ENCODE data around the gene NOTCH4. TPM values are rescaled to one million over a fixed set of nuclear protein-coding genes. Genes with fewer than 3 reads are reported as not detected.
"Not testable (repeated sequence)": the region's sequence is repeated elsewhere in the genome, so short reads cannot be mapped to it uniquely, and the experiment has no call there.

Gene NOTCH4
- polyA plus RNA-seq, 1 donor: 25.1 TPM

DNA sequence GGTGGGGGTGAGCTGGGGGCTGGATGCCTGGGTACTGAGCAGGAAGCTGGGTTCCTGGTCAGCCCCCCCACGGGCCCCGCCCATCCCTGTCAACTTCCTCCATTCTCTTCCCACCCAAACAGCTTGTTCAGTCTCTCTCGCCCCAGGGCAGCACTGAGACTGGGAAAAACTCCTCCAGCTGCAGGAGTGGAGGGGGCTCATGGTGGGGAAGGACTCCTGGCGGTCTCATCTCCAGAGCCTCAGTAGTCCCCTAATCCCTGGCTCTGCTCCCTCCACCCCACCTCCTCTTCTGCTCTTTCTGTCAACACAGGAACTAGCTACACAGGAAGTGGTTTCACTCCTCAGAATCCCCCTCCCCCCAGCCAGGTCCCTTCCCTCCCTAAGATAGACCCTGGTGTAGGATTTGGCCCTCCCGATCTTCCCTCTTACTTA, 31.2 kb downstream of the NOTCH4 start, which contains the start of gene GPSM3:
TSS of gene GPSM3 (minus strand) at position 36 of the 432 bp plus-strand sequence. CDS start 130 bp downstream, outside the sequence.
- DNase-seq: no peak

DNA sequence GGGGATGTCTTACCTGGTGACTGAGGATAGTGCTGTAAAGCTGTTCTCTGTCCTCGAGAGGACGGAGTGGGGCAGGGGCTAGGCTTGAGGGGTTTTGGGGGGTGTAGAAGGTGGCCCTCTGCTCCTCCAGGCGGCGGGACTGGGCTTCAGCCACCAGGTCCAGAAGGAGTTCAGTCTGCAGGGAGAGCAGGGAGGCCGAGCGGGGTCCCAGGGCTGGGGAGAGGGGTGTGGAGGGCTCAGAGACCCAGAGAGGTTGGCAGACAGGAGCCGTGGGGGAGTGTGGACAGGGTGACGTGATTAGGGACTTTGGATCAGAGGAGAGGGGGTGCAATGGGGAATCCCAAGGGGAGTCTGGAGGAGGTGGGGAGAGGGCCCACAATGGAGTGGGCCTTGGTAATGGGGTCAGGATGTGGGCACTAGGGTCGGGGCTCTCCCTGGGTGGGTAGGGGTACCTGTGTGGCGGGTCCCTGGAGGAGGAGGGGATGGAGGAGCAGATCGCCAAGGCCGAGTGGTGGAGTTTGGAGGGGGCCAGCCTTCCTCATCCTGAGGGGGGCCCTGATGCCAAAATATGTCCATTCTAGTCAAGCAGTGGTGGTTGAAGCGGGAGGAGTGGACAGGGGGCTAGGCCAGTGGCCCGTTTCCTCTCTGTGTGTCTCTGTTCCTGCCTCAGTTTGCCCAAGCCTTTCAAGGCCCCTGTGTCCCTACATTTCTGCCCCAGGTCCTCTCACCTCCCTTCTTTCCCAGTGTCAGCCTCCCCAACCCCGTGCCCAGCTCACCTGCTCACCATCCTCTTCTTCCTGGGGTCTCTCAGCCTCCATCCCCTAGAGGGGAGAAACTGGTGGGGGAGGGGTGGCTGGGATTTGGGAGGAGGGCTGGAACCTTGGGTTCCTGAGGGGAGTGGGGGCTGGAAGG, 31.9 kb downstream of the NOTCH4 start:
- DNase-seq: no peak

DNA sequence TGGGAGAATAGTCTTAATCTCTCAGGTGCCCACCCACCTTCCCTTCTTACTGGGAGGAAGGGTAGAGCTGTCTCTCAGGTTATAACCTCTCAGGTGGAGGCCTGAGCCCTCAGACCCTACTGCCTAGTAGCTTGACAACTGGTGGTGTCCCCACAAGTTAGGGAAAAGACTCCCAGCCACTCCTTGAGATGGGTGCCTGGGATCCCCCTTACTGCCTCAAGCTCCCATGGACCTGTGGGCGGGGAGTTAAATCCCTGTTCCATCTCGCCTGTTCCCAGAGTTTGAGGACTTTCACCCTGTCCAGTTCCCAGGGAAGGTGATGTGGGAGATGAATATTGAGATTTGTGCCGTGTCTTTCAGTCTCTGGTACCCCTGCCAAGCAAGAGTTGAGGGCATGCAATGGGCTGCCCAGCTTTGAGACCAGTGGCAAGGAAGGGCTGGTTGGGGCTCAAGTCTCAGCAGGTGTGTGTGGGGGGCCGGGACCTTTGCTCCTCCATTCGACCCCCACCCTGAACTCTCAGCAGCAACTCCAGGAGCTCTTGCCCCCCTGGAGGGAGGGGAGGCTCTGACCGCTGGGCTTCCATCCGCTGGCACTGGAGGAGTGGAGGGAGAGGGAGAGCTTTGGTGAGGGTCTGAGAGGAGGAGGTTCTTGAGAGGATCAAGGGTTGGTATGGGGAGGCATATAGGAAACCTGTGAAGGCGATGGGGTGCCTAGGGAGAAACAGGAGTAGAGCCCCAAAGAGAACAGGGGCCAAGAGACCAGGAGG, 32.8 kb downstream of the NOTCH4 start:
- no peak for DNase-seq

DNA sequence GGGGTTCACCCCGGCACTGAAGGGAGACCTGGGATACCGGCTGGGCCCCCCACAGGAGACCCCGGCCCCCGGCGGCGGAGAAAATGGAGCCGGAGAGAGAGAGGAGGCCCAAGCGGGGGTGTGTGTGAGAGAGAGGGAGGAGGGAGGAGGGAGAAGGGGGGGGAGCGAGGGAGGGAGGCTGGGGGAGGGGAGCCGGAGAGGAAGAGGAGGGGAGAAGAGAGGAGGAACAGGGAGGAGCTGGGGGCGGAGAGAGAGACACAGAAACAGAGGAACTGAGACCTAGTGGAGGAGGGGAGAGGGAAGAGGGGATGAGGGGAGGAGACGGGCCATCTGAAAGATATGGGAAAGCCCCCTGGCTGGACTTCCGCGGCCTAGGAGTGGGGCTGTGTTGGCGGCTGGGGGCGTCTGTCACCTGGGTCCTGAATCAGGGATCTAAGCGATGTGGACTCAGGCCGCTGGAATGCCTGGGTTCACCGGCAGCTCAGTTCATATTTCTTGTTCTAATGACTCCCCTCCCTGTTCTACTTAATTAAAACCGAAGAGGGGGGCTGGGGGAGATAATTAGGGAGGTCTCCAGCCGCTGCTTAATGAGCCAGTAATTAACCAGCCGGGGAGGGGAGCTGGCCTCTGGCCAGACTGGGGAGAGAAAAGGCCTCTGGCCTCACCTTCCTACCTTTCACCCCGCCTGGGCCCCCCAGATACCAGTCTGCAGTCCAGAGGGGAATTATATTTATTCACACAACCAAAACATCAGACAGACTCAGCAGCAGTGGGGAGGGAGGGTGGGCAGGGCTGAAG, 33.6 kb downstream of the NOTCH4 start, which contains the start of gene PBX2:
TSS of gene PBX2 (minus strand) at position 149 of the 798 bp plus-strand sequence. CDS start 287 bp downstream, outside the sequence.
- DNase-seq: peak; percentile 94

DNA sequence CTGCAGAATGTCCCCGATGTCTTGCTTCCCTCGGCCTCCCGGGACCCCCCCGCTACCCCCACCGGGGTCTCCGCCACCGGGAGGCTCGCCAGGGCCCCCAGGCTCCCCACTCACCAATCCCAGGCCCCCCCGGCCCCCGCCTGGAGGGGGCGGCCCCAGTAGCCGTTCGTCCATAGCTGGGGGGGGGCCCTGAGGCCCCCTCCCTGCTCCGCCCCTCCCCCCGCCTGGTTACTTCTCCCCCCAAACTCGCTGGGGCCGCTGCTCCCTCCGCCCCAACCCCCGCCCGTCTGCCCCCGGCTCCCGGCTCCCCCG, 34.2 kb downstream of the NOTCH4 start:
- DNase-seq: no peak

DNA sequence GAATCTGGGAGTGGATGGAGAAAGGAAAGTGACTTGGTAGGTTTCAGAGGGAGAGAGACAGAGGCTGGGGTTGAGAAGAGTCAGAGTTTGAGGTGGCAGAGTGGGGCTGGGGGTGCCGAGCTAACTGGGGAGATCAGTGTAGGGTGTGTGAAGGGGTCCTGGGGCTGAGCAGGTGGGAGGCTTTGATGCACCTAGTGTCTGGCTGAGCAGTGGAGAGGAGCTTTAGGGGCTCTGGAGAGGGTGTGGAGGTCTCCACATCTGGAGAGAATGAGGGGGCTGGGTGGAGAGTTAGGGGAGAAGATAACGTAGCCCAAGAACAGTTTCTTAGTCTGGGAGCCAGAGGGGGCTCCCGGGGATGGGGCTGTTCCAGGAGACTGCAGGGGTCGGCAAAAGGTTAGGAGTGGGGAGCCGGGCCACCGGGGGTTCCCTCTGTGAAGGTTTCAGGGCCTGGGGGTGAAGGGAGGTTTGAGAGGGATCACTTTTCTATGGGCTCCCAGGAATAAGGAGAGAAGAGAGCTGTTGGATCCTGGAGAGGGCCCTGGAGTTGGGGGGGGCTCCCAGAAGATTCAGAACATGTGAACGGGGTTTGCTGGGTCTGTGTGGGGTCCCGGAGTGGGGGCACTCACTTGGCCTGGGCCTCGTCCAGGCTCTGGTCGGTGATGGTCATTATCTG, 34.7 kb downstream of the NOTCH4 start:
- no peak for DNase-seq

DNA sequence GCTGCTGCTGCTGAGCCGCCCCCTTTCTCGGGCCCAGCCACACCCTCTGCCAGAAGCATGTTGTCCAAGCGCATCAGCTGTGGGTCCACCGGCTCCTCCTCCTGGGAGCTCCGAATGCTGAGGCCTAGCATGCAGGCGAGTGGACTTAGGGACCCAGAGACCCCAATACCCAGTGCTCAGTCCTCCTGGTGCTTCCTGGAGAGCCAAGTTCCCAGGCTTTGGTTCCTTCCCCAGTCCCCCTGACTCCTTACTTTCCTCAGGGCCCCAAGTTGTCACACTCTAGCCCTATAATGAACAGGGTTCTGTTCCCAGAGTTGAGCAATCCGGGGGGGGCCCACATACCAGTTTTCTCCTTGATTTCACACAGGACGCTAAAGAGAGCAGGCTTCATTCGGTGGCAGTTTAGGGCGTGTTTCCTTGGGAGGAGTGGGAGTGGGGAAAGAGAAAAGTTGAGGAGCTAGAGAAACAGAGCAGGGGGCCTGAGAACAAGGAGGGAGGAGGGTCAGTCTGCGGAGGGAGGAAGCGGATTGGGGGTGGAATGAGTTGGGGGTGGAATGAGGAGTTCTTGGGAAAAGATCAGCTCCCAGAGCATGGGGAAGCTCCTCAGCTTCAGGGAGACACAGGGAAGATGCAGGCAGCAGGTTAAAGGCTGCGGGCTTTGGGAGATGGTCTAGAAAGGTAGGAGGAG, 35.3 kb downstream of the NOTCH4 start:
- DNase-seq: no peak

DNA sequence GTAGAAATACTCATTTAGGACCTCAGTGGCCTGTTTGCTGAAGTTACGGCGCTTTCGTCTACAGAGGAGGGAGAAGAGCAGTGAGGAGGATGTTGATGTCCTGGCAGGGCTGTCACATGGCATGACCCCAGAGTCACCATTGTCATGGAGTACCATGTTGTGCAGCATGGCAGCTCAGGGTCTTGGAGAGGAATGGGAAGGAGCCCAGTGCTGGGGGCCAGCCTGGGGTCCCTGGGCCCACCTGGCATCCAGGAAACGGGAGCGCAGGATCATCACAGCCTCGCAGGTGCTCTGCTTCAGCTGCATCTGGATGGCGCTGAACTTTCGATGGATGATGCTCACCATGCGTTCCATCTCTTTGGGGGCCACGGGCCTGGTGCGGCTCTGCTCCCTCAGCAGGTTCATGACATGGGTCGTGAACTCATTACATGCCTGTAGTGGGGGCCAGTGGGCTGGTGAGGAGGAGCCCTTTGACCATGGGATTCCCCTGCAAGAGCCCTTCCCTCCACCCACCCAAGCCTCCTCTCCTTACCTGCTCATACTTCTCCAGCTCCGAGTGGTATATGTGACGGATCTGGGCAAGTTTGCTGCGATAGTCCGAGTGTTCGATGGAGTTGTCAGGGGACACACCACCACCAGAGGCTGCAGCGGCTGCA, 36.0 kb downstream of the NOTCH4 start:
- not testable (repeated sequence) for DNase-seq

DNA sequence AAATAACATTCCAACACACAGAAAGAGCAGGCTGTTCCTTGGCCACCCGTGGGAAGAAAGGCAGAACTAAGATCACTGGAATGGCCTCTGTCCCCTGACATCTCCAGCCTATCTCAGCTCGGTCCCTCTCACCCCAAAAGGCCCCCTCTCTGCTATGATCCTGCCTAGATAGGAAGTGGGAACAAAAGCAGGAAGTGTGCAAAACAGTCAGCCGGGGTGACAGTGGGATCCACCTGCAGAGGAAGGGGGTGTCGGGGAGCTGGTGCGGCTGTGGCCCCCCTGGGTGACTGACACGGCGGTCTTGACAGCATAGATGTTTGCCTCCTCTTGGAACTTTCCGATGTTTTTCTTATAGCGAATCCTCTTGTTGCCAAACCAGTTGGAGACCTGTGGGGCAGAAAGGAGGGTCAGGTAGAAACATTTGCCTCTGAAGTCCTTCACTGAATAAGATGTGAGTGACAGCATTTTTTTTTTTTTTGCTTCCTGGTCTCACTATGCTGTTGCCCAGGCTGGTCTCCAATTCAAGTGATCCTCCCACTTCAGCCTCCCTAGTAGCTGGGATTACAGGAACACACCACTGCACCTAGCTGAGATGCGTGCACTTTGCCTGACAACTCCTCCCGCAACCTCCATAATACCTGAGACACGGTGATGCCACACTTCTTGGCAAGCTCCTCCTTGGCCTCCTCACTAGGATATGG, 36.7 kb downstream of the NOTCH4 start:
- DNase-seq: no peak

DNA sequence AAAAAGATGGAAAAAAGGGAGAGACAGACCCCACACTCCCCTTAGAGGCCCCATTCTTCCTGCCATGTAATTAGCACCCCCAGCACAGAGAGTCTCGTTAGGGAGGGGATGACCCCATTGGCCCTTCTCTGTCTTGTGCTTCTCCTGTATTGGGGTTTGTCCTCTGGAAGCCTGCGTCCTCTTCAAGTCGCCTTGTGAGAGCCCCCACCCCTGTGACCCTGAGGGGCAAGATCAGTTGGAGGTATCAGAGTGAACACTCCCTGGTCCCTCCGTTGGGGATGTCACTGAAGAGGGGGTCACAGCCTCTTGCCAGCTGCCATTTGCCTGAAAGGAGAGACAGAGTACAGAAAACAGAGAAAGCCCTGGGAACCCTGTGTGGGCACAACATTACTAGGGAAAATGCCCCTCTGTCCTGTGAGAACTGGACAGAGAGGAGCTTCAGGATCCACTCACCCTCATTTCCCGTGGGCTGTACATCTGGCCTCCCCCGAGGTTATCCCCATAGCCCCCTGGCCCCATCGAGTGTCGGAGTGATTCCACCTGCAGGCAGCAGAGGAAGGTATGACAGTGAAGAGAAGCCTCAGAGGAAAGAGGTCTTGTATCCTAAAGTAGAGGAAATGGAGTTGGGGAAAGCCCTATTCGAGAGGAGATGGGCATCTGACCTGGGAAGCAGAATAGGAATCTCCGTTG, 37.6 kb downstream of the NOTCH4 start:
- DNase-seq: not testable (repeated sequence)

DNA sequence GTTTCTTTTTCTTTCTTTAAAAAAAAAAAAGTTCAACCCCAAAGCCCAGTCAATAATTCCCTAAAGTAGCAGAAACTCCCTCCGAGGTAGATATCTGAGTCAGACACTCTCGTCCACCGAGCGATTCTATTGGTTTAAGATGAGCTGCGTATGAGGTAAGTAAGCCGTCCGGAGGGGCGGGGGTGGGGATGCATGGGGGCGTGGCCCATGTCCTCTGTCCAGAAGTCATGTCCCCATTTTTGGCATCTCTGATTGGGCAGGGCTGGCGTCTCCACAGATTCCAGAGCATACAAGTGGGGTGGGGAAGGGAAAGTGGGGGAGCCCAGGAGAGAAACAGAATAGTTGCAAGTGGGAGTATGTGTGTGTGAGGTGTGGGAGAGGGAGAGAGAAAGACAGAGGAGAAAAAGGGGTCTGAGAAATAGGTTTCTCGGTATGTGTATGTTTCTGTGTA, 38.2 kb downstream of the NOTCH4 start:
- DNase-seq: peak; percentile 61

DNA sequence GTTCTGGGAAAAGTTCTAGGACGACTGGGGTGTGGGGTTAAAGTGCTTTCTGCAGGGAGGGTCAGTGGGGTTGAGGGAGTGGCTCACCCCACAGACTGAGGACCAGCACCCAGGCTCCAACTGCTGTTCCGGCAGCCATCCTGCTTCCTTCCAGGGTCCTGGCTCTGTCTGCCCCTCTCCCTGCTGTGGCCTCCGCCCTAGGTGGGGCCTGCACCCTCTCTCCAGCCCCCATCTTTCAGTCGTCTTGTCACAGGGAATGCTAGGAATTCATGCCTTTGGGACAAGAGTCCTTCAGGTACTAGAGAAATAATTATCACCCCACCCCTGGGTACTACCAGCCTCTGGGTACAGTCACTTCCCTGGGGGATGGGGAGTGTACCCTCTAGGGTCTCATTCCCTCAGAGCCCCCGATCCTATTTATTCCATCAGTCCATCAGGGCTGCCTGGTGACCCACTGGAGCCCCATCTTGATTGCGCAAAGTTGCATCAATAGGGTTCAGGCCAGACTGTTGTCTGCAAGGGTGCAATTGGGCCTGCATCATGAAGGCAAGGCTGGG, 39.7 kb downstream of the NOTCH4 start, which contains the start of gene AGER:
TSS of gene AGER (minus strand) at position 170 of the 557 bp plus-strand sequence. CDS start at position 139, 31 bp downstream.
- no peak for DNase-seq

DNA sequence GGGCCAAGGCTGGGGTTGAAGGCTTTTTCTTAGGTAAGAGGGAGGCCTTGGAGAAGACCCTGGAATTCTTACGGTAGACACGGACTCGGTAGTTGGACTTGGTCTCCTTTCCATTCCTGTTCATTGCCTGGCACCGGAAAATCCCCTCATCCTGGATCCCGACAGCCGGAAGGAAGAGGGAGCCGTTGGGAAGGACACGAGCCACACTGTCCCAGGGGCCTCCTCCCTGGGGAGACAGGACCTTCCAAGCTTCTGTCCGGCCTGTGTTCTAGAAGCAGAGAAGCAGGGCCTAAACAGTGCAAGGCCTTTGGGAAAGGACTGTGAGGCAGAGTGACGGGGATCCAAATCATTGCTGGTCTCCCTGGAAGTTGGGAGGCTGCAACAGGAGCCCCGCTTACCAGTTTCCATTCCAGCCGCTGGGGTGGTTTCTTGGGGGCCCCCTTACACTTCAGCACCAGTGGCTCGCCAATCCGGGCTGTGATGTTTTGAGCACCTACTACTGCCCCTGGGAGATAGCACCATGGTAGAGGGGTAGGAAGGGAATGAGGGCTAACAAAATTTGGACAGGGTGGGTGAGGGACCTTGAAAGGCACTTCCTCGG, 40.3 kb downstream of the NOTCH4 start:
- DNase-seq: no peak

DNA sequence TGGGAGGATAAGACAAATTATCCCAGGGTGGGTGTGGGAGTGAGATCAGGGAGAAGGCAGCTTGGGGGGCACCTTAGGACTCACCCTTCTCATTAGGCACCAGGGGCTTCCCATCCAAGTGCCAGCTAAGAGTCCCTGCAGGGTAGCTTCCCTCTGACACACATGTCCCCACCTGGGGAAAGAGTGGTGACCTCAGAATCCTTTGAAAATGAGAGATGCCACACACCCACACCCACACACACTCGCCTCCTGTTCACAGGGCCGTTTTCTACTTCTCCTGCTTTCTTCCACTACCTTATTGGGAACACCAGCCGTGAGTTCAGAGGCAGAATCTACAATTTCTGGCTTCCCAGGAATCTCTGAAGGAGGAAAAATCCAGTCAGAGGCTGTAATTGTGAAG, 40.8 kb downstream of the NOTCH4 start:
- no peak for DNase-seq

DNA sequence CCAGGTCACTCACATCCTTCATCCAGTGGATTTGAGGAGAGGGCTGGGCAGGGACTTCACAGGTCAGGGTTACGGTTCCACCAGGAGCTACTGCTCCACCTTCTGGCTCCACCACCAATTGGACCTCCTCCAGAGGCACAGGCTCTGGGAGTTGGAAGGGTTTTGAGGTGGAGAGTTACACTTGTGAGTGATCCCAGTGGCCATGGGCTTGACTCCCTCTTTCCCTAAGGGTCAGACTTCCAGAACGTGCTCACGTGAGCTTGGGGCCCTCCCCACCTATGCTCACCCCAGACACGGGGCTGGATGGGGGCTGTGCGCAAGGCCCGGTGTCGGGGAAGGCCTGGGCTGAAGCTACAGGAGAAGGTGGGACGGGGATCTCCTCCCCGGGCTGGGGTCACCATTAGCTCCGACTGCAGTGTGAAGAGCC, 41.3 kb downstream of the NOTCH4 start:
- no peak for DNase-seq

DNA sequence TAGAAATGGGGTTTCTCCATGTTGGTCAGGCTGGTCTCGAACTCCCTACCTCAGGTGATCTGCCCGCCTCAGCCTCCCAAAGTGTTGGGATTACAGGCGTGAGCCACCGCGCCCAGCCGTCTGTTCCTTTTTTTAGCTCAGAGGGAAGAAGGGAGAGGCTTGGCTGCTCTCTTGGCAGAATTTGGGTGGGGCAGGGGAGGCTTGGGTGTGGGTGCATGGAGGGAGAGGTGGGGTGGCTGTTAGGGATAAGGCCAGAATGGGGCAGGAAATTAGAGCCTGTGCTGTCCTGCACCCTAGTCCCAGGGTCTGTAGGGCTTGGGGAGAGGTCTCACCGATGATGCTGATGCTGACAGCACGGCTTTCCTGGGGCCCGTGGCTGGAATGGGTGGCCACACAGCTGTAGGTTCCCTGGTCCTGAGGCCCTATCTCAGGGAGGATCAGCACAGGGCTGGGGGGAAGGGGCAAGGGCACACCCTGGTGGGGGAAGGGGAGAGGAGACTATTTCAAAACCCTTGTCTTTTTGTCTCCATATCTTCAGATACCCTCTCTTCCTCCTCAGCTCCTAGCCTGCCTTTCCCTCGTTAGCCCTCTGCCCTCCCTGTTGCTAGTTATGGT, 41.8 kb downstream of the NOTCH4 start:
- DNase-seq: no peak

DNA sequence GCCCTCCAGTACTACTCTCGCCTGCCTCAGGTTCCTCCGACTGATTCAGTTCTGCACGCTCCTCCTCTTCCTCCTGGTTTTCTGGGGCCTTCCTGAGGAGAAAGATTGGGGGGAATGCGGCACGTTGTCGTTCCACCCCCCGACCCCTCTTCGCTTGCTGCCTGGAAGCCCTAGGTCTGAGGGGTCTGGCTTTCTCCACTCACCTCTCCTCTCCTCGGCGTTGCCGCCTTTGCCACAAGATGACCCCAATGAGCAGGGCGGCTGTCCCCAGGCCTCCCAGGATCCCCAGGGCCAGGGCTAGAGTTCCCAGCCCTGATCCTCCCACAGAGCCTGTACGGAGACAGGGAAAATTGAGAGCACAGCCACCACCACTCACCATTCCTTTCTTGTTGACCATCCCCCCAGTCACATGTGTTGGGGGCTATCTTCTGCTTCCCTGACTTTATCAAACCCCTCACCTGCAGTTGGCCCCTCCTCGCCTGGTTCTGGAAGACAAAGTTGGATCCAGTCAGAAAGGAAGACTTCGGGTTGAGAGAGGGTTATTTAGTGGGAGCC, 42.6 kb downstream of the NOTCH4 start:
- no peak for DNase-seq

Data from hindlimb muscle (tissue), 1 donor.